ENCODE measurements around the gene ATP6V1B1.

The ATP6V1B1 gene

DNA sequence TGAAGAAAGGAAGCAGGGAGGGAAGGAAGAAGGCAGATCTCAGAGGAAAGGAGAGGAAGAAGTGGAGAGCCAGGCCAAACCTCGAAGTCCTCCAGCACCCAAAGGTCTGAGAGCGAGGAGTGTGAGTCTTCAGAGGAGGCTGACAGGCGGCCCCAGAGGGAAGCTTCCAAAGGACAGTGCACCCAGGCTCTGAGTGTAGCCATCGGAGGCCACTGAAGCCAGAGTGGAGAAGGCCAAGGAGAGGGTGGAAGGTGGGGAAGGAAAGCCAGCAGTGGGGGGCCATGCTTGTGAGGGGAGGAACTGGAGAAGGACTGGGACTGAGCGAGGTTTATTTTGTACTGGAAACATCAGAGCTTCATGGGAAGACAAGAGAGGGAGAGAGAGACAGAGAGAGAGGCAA, 6.0 kb downstream of the ATP6V1B1 start:
- no peaks in the 10 kb centered on the region for H3K9me3 ChIP-seq
- H3K27me3 ChIP-seq, result peaks cover 58% of the 10 kb centered on the region
- no peak overlapping the region for H3K4me3 ChIP-seq (ENCODE audit: low read depth in 1 of 2, low read length in 1 of 2)
- TF ChIP-seq, protein P1, sequence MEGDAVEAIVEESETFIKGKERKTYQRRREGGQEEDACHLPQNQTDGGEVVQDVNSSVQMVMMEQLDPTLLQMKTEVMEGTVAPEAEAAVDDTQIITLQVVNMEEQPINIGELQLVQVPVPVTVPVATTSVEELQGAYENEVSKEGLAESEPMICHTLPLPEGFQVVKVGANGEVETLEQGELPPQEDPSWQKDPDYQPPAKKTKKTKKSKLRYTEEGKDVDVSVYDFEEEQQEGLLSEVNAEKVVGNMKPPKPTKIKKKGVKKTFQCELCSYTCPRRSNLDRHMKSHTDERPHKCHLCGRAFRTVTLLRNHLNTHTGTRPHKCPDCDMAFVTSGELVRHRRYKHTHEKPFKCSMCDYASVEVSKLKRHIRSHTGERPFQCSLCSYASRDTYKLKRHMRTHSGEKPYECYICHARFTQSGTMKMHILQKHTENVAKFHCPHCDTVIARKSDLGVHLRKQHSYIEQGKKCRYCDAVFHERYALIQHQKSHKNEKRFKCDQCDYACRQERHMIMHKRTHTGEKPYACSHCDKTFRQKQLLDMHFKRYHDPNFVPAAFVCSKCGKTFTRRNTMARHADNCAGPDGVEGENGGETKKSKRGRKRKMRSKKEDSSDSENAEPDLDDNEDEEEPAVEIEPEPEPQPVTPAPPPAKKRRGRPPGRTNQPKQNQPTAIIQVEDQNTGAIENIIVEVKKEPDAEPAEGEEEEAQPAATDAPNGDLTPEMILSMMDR (IDR thresholded peaks at IDR 0.05), result no peak
- H3K27ac ChIP-seq, result no peak overlapping the region
- H3K4me1 ChIP-seq (ENCODE audit: control insufficient read depth in 1 of 2, insufficient read depth in 1 of 2, low read depth in 1 of 2, low read length in 1 of 2), result no peaks in the 10 kb centered on the region
- no peaks in the 10 kb centered on the region for H3K36me3 ChIP-seq

DNA sequence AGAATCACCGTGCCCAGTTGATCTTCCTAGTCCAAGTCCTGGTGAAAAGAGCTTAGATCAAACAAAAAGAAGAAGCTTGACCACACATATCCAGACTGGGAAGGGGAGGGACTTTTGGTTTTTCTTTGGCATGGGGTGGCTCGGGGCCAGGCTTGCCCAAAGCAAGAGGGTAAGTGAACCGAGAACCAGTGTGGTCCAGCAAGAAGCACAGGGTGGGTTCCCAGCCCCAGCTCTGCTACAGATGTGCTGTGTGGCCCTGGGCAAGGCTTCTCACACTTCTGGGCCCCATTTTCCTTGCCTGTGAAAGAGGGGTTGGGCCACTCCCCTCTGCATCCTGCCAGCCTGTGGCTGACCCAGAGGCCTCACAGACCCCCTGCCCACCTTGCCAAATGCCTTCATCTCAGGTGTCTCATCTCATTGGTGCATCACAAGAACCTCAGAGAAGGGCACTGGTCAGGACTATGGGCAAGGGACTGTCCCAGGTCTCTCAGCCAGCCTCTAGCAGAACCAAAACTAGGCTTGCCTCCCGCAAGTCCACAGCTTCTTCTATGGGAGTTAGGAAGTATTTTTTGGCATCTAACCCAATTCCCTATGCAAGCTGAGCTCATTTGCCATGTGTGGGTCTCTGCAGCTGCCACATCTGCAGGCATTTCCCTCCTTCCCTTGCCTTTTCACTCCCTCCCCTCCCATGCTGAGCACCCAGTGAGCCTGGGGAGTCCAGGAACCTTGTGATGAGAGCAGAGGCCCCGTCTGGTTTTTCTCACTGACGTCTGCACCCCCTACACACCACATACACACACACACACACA, 6.9 kb downstream of the ATP6V1B1 start:
- H3K36me3 ChIP-seq, result no peaks in the 10 kb centered on the region
- TF ChIP-seq, protein P1 (IDR thresholded peaks at IDR 0.05), result no peak
- H3K27me3 ChIP-seq, result peaks cover 67% of the 10 kb centered on the region
- no peak overlapping the region for H3K4me3 ChIP-seq (ENCODE audit: low read depth in 1 of 2, low read length in 1 of 2)
- no peak overlapping the region for H3K27ac ChIP-seq
- no peaks in the 10 kb centered on the region for H3K9me3 ChIP-seq
- H3K4me1 ChIP-seq (ENCODE audit: control insufficient read depth in 1 of 2, insufficient read depth in 1 of 2, low read depth in 1 of 2, low read length in 1 of 2), result no peaks in the 10 kb centered on the region

DNA sequence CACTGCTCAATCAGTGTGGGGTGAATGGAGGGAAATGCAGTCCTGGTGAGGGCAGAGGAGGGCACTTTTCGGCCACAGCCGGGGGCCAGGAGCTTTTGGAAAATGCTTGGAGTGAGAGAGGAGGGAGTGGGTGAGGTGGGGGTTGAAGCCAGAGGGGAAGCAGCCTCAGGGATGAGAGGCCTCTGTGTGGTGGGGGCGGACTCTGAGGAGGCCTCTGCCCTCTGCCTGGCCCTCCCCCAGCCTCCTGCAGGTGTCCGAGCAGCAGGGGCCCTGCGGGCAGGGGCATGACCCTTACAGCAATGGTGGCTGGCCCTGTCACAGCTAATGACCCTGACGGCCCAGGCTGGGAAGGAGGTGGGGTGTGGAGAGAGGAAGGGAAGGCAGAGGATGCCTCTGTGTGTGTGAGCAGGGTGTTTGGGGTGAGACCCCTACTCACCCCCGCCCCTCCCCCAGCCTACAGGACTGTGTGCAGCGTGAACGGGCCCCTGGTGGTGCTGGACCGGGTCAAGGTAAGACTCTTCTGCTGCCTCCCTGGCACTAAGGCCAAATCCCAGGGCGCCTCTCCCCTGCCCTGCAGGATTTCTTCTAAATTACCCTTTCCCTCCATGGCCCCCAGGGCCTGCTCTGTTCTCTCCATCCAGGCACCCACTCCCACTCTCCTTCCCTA, 7.6 kb downstream of the ATP6V1B1 start:
- H3K4me3 ChIP-seq (ENCODE audit: low read depth in 1 of 2, low read length in 1 of 2), result no peak overlapping the region
- H3K27me3 ChIP-seq, result peaks cover 68% of the 10 kb centered on the region
- H3K36me3 ChIP-seq, result no peaks in the 10 kb centered on the region
- no peaks in the 10 kb centered on the region for H3K9me3 ChIP-seq
- no peak overlapping the region for H3K27ac ChIP-seq
- H3K4me1 ChIP-seq (ENCODE audit: control insufficient read depth in 1 of 2, insufficient read depth in 1 of 2, low read depth in 1 of 2, low read length in 1 of 2), result peaks cover 0 to 4% of the 10 kb centered on the region in 2 experiments
- TF ChIP-seq, protein P1 (IDR thresholded peaks at IDR 0.05), result no peak

DNA sequence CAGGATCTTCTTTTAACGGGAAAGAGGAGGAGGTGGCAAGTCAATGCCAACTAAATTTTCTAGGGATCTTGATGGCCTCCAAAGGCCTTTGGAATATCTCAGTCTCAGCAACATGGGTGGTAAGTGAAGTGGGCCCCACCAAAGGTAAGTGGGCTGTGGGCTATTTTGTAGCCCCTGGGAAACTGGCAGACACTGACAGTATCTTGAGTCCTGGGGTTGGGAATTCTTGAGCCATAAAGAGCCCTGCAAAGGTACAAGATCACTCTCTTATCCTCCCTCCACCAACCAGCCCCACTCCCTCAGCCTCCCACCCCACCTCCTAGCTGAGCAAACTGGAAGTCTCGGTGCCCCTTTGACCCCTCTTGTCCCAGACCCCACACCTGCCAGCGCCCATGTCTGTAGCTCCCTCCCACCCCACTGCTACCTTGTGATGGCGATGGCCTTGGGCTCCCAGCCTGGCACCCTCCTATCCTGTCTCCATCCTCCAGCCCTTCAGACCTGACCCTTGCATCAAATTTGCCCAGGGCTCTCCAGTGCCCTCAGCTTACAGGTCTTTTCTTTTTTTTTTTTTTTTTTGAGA, 8.5 kb downstream of the ATP6V1B1 start:
- Histone ChIP-seq H3K9me3 (no peaks in the 10 kb centered on the region), H3K36me3 (no peaks in the 10 kb centered on the region), H3K27ac (no peak overlapping the region), H3K4me3 (ENCODE audit: low read depth in 1 of 2, low read length in 1 of 2) (no peak overlapping the region), H3K27me3 (peaks cover 68% of the 10 kb centered on the region), H3K4me1 (ENCODE audit: control insufficient read depth in 1 of 2, insufficient read depth in 1 of 2, low read depth in 1 of 2, low read length in 1 of 2) (peaks cover 0 to 8% of the 10 kb centered on the region in 2 experiments)
- TF ChIP-seq, protein P1 (IDR thresholded peaks at IDR 0.05), result no peak

DNA sequence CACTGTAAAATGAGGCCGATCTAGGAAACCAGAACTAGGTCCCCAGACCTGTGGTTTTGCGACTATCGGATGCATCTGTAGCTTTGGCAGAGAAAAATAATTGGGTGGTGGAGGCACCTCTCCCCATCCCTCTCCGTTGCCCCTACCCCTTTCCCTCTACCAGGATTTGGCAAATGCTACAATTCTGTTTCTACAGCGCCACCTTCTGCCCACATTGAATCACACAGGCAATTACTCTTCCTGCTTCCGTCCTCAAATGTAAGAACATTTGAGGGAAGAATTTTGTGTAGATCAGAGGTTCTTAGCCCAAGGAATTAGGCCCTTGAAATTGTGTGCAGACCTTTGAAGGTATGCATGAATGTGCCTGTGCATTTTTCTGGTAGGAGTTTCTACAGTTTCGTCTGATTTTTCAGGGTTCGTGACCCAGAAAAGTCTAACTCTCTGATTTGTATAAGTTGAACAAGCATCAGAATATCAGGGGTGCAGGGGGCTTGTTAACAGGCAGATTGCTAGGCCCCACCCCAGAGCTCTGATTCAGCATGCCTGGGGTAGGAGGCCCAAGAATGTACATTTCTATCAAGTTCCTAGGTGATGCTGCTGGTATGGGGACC, 11.2 kb downstream of the ATP6V1B1 start:
- peaks cover 0 to 8% of the 10 kb centered on the region in 2 experiments for H3K4me1 ChIP-seq (ENCODE audit: control insufficient read depth in 1 of 2, insufficient read depth in 1 of 2, low read depth in 1 of 2, low read length in 1 of 2)
- H3K9me3 ChIP-seq, result no peaks in the 10 kb centered on the region
- H3K4me3 ChIP-seq (ENCODE audit: low read depth in 1 of 2, low read length in 1 of 2), result no peak overlapping the region
- TF ChIP-seq, protein P1 (IDR thresholded peaks at IDR 0.05), result peak; percentile 33
- H3K27me3 ChIP-seq, result peaks cover 76% of the 10 kb centered on the region
- H3K27ac ChIP-seq, result no peak overlapping the region
- H3K36me3 ChIP-seq, result no peaks in the 10 kb centered on the region
